ENCODE data around the gene BNC2. TPM values are rescaled to one million over a fixed set of nuclear protein-coding genes. Genes with fewer than 3 reads are reported as not detected.

The BNC2 gene
- total and polyA plus RNA-seq, 2 experiments from 2014 or later: 13.8 to 18.5 TPM

DNA sequence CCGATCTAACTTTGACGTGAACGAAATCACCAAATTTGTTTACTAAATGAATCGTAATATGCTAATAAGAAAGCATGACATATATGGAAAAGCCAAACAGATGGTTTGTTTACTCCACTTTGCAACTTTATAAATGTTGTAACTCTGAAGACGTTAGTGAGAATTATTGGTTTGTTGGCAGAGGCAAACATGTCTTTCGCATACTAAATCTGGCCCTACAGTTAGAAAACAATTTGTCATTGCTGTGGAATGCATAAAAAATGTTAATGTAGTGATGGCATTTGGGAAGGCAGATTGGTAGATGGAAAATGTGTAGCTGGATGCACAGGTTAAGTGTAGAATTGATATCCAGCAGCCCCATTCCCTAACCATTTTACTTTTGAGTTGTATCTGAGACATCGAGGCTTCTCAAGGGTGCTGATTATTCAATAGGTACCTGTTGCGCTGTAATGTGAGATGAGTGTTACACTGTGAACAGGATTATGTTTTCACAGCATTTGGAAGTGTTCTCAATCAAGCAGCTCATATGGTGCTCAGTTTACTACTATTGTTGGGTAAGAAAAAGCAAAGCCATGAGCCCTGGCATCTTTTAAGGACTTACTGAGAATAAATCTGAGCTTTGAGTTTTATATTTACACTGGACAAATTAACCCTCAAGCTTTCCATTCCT lies 444.8 kb downstream of the BNC2 start:
- in situ Hi-C loops (cut with MboI): no loop called here
- Histone ChIP-seq H3K4me3 (0 out of 2 replicates have a peak overlapping the region, but pooled peaks have one; percentile 1), H3K36me3 (ENCODE audit: low read depth) (no peaks in the 10 kb centered on the region), H3F3A (ENCODE audit: insufficient read depth) (no peaks in the 10 kb centered on the region; the same call in 1 of the 2 replicates), H2AFZ (no peak overlapping the region), H3K4me1 (ENCODE audit: insufficient read depth) (peaks cover 17% of the 10 kb centered on the region), H4K20me1 (ENCODE audit: insufficient read depth) (no peaks in the 10 kb centered on the region), H3K4me2 (ENCODE audit: unreplicated experiment) (peak overlapping the region; percentile 3), H3K27me3 (replicated peaks; ENCODE audit: insufficient read depth) (no peaks in the 10 kb centered on the region), H3K9ac (no peak overlapping the region), H3K79me2 (ENCODE audit: insufficient read depth) (no peaks in the 10 kb centered on the region; the same call in 1 of the 2 replicates), H3K9me3 (ENCODE audit: low read depth) (no peaks in the 10 kb centered on the region), H3K27ac (peak overlapping the region; percentile 19; the same call in 1 of the 2 replicates), H3K9me2 (ENCODE audit: insufficient read depth) (no peaks in the 10 kb centered on the region)
- TF ChIP-seq EZH2 (IDR thresholded peaks at IDR 0.05; ENCODE audit: insufficient read depth, poor library complexity, severe bottlenecking) (no peak), EZH2phosphoT487 (IDR thresholded peaks at IDR 0.05; ENCODE audit: insufficient read depth, low read depth) (no peak)
- WGBS, 2 experiments (ENCODE audit: low coverage in 1 of 2, low lambda C conversion rate in 2 of 2, missing lambda C conversion rate in 2 of 2): 66 to 68% methylated on average over 8 of the region's 8 CpGs
- peak; percentile 66 for DNase-seq

- H3K79me2 ChIP-seq (ENCODE audit: insufficient read depth): no peaks in the 10 kb centered on the region; the same call in 1 of the 2 replicates
- no peak overlapping the region for H3K4me3 ChIP-seq
- no peaks in the 10 kb centered on the region for H3K36me3 ChIP-seq (ENCODE audit: low read depth)
- WGBS, 2 experiments (ENCODE audit: low coverage in 1 of 2, low lambda C conversion rate in 2 of 2, missing lambda C conversion rate in 2 of 2): 79 to 80% methylated on average over 5 of the region's 5 CpGs
- in situ Hi-C loops (cut with MboI): no loop called here
- no peak for TF ChIP-seq EZH2 (IDR thresholded peaks at IDR 0.05; ENCODE audit: insufficient read depth, poor library complexity, severe bottlenecking)
- no peak for TF ChIP-seq EZH2phosphoT487 (IDR thresholded peaks at IDR 0.05; ENCODE audit: insufficient read depth, low read depth)
- peaks cover 11% of the 10 kb centered on the region for H3F3A ChIP-seq (ENCODE audit: insufficient read depth)
- no peak overlapping the region for H3K4me2 ChIP-seq (ENCODE audit: unreplicated experiment)
- no peak overlapping the region for H3K9ac ChIP-seq
- no peak overlapping the region for H3K27ac ChIP-seq
- H3K4me1 ChIP-seq (ENCODE audit: insufficient read depth): peaks cover 26% of the 10 kb centered on the region
- no peak for DNase-seq
- no peaks in the 10 kb centered on the region for H3K9me2 ChIP-seq (ENCODE audit: insufficient read depth)
- H4K20me1 ChIP-seq (ENCODE audit: insufficient read depth): no peaks in the 10 kb centered on the region
- H3K27me3 ChIP-seq (replicated peaks; ENCODE audit: insufficient read depth): no peaks in the 10 kb centered on the region
- H3K9me3 ChIP-seq (ENCODE audit: low read depth): no peaks in the 10 kb centered on the region
- no peak overlapping the region for H2AFZ ChIP-seq
These were observed 448.4 kb downstream of the BNC2 start for GRCh38 chr9:16422114-16422513.

GRCh38 chr9:16421532-16421931 lies 448.9 kb downstream of the BNC2 start:
- no peak for TF ChIP-seq EZH2phosphoT487 (IDR thresholded peaks at IDR 0.05; ENCODE audit: insufficient read depth, low read depth)
- TF ChIP-seq EZH2 (IDR thresholded peaks at IDR 0.05; ENCODE audit: insufficient read depth, poor library complexity, severe bottlenecking): no peak

GRCh38 chr9:16419124-16419523 lies 451.3 kb downstream of the BNC2 start:
- TF ChIP-seq EZH2 (IDR thresholded peaks at IDR 0.05; ENCODE audit: insufficient read depth, poor library complexity, severe bottlenecking) (no peak), EZH2phosphoT487 (IDR thresholded peaks at IDR 0.05; ENCODE audit: insufficient read depth, low read depth) (no peak)
- peaks cover 22% of the 10 kb centered on the region for H3K4me1 ChIP-seq (ENCODE audit: insufficient read depth)
- H3K9ac ChIP-seq: no peak overlapping the region
- no peaks in the 10 kb centered on the region for H3K9me2 ChIP-seq (ENCODE audit: insufficient read depth)
- no peak overlapping the region for H3K4me2 ChIP-seq (ENCODE audit: unreplicated experiment)
- no peaks in the 10 kb centered on the region for H4K20me1 ChIP-seq (ENCODE audit: insufficient read depth)
- H3K79me2 ChIP-seq (ENCODE audit: insufficient read depth): no peaks in the 10 kb centered on the region; the same call in 1 of the 2 replicates
- no peak overlapping the region for H3K27ac ChIP-seq
- no peak overlapping the region for H2AFZ ChIP-seq
- no peaks in the 10 kb centered on the region for H3K9me3 ChIP-seq (ENCODE audit: low read depth)
- DNase-seq: no peak
- no peaks in the 10 kb centered on the region for H3K27me3 ChIP-seq (replicated peaks; ENCODE audit: insufficient read depth)
- 98 to 99% methylated on average over 12 of the region's 12 CpGs for WGBS, 2 experiments (ENCODE audit: low coverage in 1 of 2, low lambda C conversion rate in 2 of 2, missing lambda C conversion rate in 2 of 2)
- peaks cover 23% of the 10 kb centered on the region for H3F3A ChIP-seq (ENCODE audit: insufficient read depth)
- no peaks in the 10 kb centered on the region for H3K36me3 ChIP-seq (ENCODE audit: low read depth)
- no peak overlapping the region for H3K4me3 ChIP-seq
- in situ Hi-C loops (cut with MboI): no loop called here

More at GRCh38 chr9:16421532-16421931, 448.9 kb downstream of the BNC2 start:
- Histone ChIP-seq H3K9me2 (ENCODE audit: insufficient read depth) (no peaks in the 10 kb centered on the region), H3K9me3 (ENCODE audit: low read depth) (no peaks in the 10 kb centered on the region), H3K36me3 (ENCODE audit: low read depth) (no peaks in the 10 kb centered on the region), H2AFZ (no peak overlapping the region), H3K4me2 (ENCODE audit: unreplicated experiment) (no peak overlapping the region), H3K27me3 (replicated peaks; ENCODE audit: insufficient read depth) (no peaks in the 10 kb centered on the region), H3K4me1 (ENCODE audit: insufficient read depth) (peaks cover 31% of the 10 kb centered on the region), H3K9ac (no peak overlapping the region), H4K20me1 (ENCODE audit: insufficient read depth) (no peaks in the 10 kb centered on the region), H3K4me3 (no peak overlapping the region), H3K79me2 (ENCODE audit: insufficient read depth) (no peaks in the 10 kb centered on the region; the same call in 1 of the 2 replicates), H3K27ac (no peak overlapping the region), H3F3A (ENCODE audit: insufficient read depth) (peaks cover 16% of the 10 kb centered on the region)
- WGBS, 2 experiments (ENCODE audit: low coverage in 1 of 2, low lambda C conversion rate in 2 of 2, missing lambda C conversion rate in 2 of 2): 85% methylated on average over 7 of the region's 7 CpGs
- in situ Hi-C loops (cut with MboI): no loop called here
- DNase-seq: no peak

Data from GM23248 (cell line).